ENCODE measurements around the gene TMEM141. TPM values are rescaled to one million over a fixed set of nuclear protein-coding genes. Genes with fewer than 3 reads are reported as not detected.
"Not testable (repeated sequence)": the region's sequence is repeated elsewhere in the genome, so short reads cannot be mapped to it uniquely, and the experiment has no call there.

The TMEM141 gene
- total and polyA plus RNA-seq, 2 of the 8 experiments (the other 6 are each of a cell fraction or from before 2014, with no cell fraction given), result 51.1 to 137 TPM

- H3K27me3 ChIP-seq (replicated peaks in 1 of 4; ENCODE audit: control insufficient read depth in 3 of 4, extremely low read depth in 1 of 4, insufficient read depth in 3 of 4, low read length in 3 of 4); H3K23me2 ChIP-seq (ENCODE audit: low read depth, low read length); H3K27ac ChIP-seq (ENCODE audit: low read depth, low read length); H2BK5ac ChIP-seq (ENCODE audit: low read depth, low read length); H3K4me1 ChIP-seq (replicated peaks in 1 of 4; ENCODE audit: control insufficient read depth in 3 of 4, insufficient read depth in 4 of 4, low read length in 3 of 4); H3K79me1 ChIP-seq (ENCODE audit: low read depth, low read length); H2BK15ac ChIP-seq (ENCODE audit: low read length); H3K23ac ChIP-seq (ENCODE audit: insufficient read length); H3K9ac ChIP-seq (replicated peaks in 1 of 4; ENCODE audit: extremely low read depth in 1 of 4, low read depth in 3 of 4, low read length in 3 of 4); H4K91ac ChIP-seq (replicated peaks; ENCODE audit: insufficient read length, low read length); H4K8ac ChIP-seq (ENCODE audit: extremely low read depth, insufficient read depth, low read length); DNase-seq (ENCODE audit: low read depth in 1 of 2, low spot score in 2 of 2); H3K18ac ChIP-seq (ENCODE audit: extremely low read depth, low read length); FAIRE-seq; H3K4ac ChIP-seq (replicated peaks; ENCODE audit: insufficient read length, low read depth, low read length); H3K56ac ChIP-seq (replicated peaks; ENCODE audit: insufficient read length, low read depth, low read length); H3K9me3 ChIP-seq (ENCODE audit: insufficient read depth in 2 of 2, low read depth in 1 of 2, low read length in 1 of 2); H3K4me2 ChIP-seq (ENCODE audit: insufficient read depth in 1 of 2, low read depth in 2 of 2, low read length in 2 of 2); H3K14ac ChIP-seq (ENCODE audit: insufficient read length); H2AFZ ChIP-seq (ENCODE audit: low read length); H4K5ac ChIP-seq (ENCODE audit: insufficient read length, low read depth, low read length); H3K79me2 ChIP-seq (ENCODE audit: control insufficient read depth in 1 of 2, insufficient read depth in 2 of 2, low read length in 2 of 2); H3K4me3 ChIP-seq (ENCODE audit: extremely low read depth in 1 of 4, insufficient read depth in 2 of 4, low read depth in 3 of 4, low read length in 4 of 4); H2BK12ac ChIP-seq (ENCODE audit: low read depth, low read length); H2BK20ac ChIP-seq (ENCODE audit: low read length); H2AK5ac ChIP-seq (ENCODE audit: low read depth, low read length); H2BK120ac ChIP-seq (replicated peaks; ENCODE audit: low read depth, low read length): not testable (repeated sequence)
- 88% methylated on average over 10 of the region's 16 CpGs; no CpG with 5 or more reads in 1 of the 2 experiments for WGBS, 2 experiments (ENCODE audit: extremely low coverage in 1 of 2, insufficient coverage in 1 of 2, insufficient read length in 1 of 2, insufficient replicate concordance in 2 of 2, low coverage in 1 of 2, low lambda C conversion rate in 2 of 2, missing lambda C conversion rate in 1 of 2)
- CTCF ChIA-PET (ENCODE audit: partially characterized antibody), result interaction anchor here (1.9 to 9.0 kb wide), 3 partner anchors 9 to 40 kb away, joined by 4 to 55 read pairs (median 6); partner anchors contain the start of gene AJM1
- Histone ChIP-seq H4K20me1 (replicated peaks in 1 of 2; ENCODE audit: control insufficient read depth in 1 of 2, insufficient read depth in 2 of 2, low read length in 2 of 2) (peaks cover 3 to 15% of the 10 kb centered on the region in 2 experiments), H3K36me3 (ENCODE audit: control insufficient read depth in 2 of 4, insufficient read depth in 4 of 4, low read length in 3 of 4) (peaks cover 9 to 43% (median 28%) of the 10 kb centered on the region in 4 experiments)
- POLR2A ChIA-PET (ENCODE audit: partially characterized antibody), result interaction anchor here (0.6 to 20.5 kb wide), 6 partner anchors 11 to 443 kb away, joined by 3 to 248 read pairs (median 14); partner anchors contain the start of genes MAMDC4 and RABL6
These were observed 42.4 kb downstream of the TMEM141 start for GRCh38 chr9:136833381-136834048.

Data from H1 (cell line).